H9 (cell line): ENCODE results near the gene UCP3. TPM values are rescaled to one million over a fixed set of nuclear protein-coding genes. Genes with fewer than 3 reads are reported as not detected.

ENCODE experiments used
- DNase-seq: peaks from one replicate; pipeline ENCODE4 v3.0.0-alpha.2; 2017
- H2AFZ ChIP-seq: one replicate; pipeline ENCODE4 v1.6.1; 2013; ENCODE audit warnings: mild to moderate bottlenecking, low read length, control low read depth, moderate library complexity
- H2AK5ac ChIP-seq: 2 replicates; pipeline ENCODE4 v1.6.1; 2013; ENCODE audit warnings: low read length, control low read depth, mixed read lengths; ENCODE audit not compliant: insufficient read length
- H2BK120ac ChIP-seq: one replicate; pipeline ENCODE4 v1.6.1; 2013; ENCODE audit warnings: low read depth, mild to moderate bottlenecking, low read length, control low read depth, inconsistent platforms; ENCODE audit not compliant: poor library complexity, severe bottlenecking
- H2BK12ac ChIP-seq: 2 replicates; pipeline ENCODE4 v1.6.1; 2013; ENCODE audit warnings: low read length, control low read depth, mixed read lengths, low read depth; ENCODE audit not compliant: insufficient read length
- H2BK15ac ChIP-seq: 2 replicates; pipeline ENCODE4 v1.6.1; 2013; ENCODE audit warnings: low read depth, low read length, control low read depth
- H2BK20ac ChIP-seq: one replicate; pipeline ENCODE4 v1.6.1; 2013; ENCODE audit warnings: low read depth, mild to moderate bottlenecking, low read length, control low read depth, inconsistent platforms; ENCODE audit not compliant: poor library complexity, severe bottlenecking
- H2BK5ac ChIP-seq: 2 replicates; pipeline ENCODE4 v1.6.1; 2013; ENCODE audit warnings: low read length, control low read depth, mixed read lengths; ENCODE audit not compliant: insufficient read length
- H3K14ac ChIP-seq: 2 replicates; pipeline ENCODE4 v1.6.1; 2013; ENCODE audit warnings: low read length, control low read depth; ENCODE audit not compliant: insufficient read depth
- H3K18ac ChIP-seq: 2 replicates; pipeline ENCODE4 v1.6.1; 2013; ENCODE audit warnings: low read depth, mild to moderate bottlenecking, mixed read lengths, low read length, control low read depth; ENCODE audit not compliant: insufficient read length
- H3K23ac ChIP-seq: 2 replicates; pipeline ENCODE4 v1.6.1; 2013; ENCODE audit warnings: low read length, control low read depth, mixed read lengths, low read depth; ENCODE audit not compliant: insufficient read length
- H3K23me2 ChIP-seq: 2 replicates; pipeline ENCODE4 v1.6.1; 2013; ENCODE audit warnings: low read depth, mild to moderate bottlenecking, mixed read lengths, low read length, control low read depth; ENCODE audit not compliant: insufficient read length, poor library complexity, severe bottlenecking
- H3K27ac ChIP-seq: 2 replicates; pipeline ENCODE4 v1.5.1; 2013; ENCODE audit warnings: low read length, control low read depth, mixed read lengths, low read depth; ENCODE audit not compliant: insufficient read length
- H3K27me3 ChIP-seq: 2 replicates; pipeline ENCODE4 v1.6.1; 2013; ENCODE audit warnings: low read length, control low read depth, inconsistent platforms; ENCODE audit not compliant: insufficient read depth
- H3K4ac ChIP-seq: 2 replicates; pipeline ENCODE4 v1.6.1; 2013; ENCODE audit warnings: low read depth, mild to moderate bottlenecking, control low read depth, inconsistent platforms, low read length, moderate library complexity
- H3K4me1 ChIP-seq: 2 replicates; pipeline ENCODE4 v1.6.1; 2013; ENCODE audit warnings: low read length, control low read depth, inconsistent platforms; ENCODE audit not compliant: insufficient read depth
- H3K4me2 ChIP-seq: 2 replicates; pipeline ENCODE4 v1.6.1; 2013; ENCODE audit warnings: low read length, control low read depth, mixed read lengths; ENCODE audit not compliant: insufficient read length, insufficient read depth
- H3K56ac ChIP-seq: 2 replicates; pipeline ENCODE4 v1.6.1; 2013; ENCODE audit warnings: low read depth, mild to moderate bottlenecking, mixed read lengths, low read length, control low read depth; ENCODE audit not compliant: insufficient read length
- H3K79me1 ChIP-seq: 2 replicates; pipeline ENCODE4 v1.6.1; 2013; ENCODE audit warnings: low read depth, mild to moderate bottlenecking, moderate library complexity, low read length, control low read depth, inconsistent platforms; ENCODE audit not compliant: insufficient read depth, poor library complexity, severe bottlenecking
- H3K79me2 ChIP-seq: 2 replicates; pipeline ENCODE4 v1.6.1; 2013; ENCODE audit warnings: low read length, control low read depth, inconsistent platforms; ENCODE audit not compliant: insufficient read depth
- H3K9ac ChIP-seq: 2 replicates; pipeline ENCODE4 v1.6.1; 2013; ENCODE audit warnings: low read length, control low read depth, mixed read lengths; ENCODE audit not compliant: insufficient read length; ENCODE audit errors: extremely low read depth
- H3K9me3 ChIP-seq: one replicate; pipeline ENCODE4 v1.6.1; 2013; ENCODE audit warnings: low read depth, low read length, inconsistent platforms; ENCODE audit not compliant: control insufficient read depth
- H3T11ph ChIP-seq: one replicate; pipeline ENCODE4 v1.6.1; 2013; ENCODE audit warnings: mild to moderate bottlenecking, low read length, control low read depth, inconsistent platforms
- H4K20me1 ChIP-seq: one replicate; pipeline ENCODE4 v1.6.1; 2013; ENCODE audit not compliant: control insufficient read depth, insufficient read length, insufficient read depth
- H4K5ac ChIP-seq: 2 replicates; pipeline ENCODE4 v1.6.1; 2013; ENCODE audit warnings: low read depth, mild to moderate bottlenecking, mixed read lengths, low read length, control low read depth; ENCODE audit not compliant: insufficient read length
- H4K8ac ChIP-seq: replicated peaks from 2 replicates; pipeline ENCODE4 v1.6.1; 2013; ENCODE audit warnings: low read length, control low read depth, mixed read lengths, low read depth; ENCODE audit not compliant: insufficient read length
- H4K91ac ChIP-seq: 2 replicates; pipeline ENCODE4 v1.6.1; 2013; ENCODE audit warnings: low read depth, mild to moderate bottlenecking, moderate library complexity, mixed read lengths, low read length, control low read depth; ENCODE audit not compliant: insufficient read length
- H3K27ac Mint-ChIP-seq, 3 experiments: 2 replicates in 2 of 3; 3 replicates in 1 of 3; pipeline ENCODE4 v1.8.0; 2020 to 2021; ENCODE audit warnings: mixed read lengths in 3 of 3, mild to moderate bottlenecking in 1 of 3, moderate library complexity in 1 of 3
- H3K27me3 Mint-ChIP-seq: 2 replicates; pipeline ENCODE4 v1.8.0; 2021; ENCODE audit warnings: low read depth, mild to moderate bottlenecking, moderate library complexity, mixed read lengths
- H3K36me3 Mint-ChIP-seq, 3 experiments: 2 replicates in 2 of 3; 3 replicates in 1 of 3; pipeline ENCODE4 v1.8.0; 2020 to 2021; ENCODE audit warnings: low read depth in 3 of 3, mixed read lengths in 3 of 3; ENCODE audit not compliant: insufficient read depth in 1 of 3
- H3K4me1 Mint-ChIP-seq, 2 experiments: 2 replicates each; pipeline ENCODE4 v1.8.0; 2020; ENCODE audit warnings: mixed read lengths in 2 of 2
- H3K4me3 Mint-ChIP-seq, 2 experiments: 2 replicates in 1 of 2; 3 replicates in 1 of 2; pipeline ENCODE4 v1.8.0; 2020 to 2021; ENCODE audit warnings: mild to moderate bottlenecking in 2 of 2, mixed read lengths in 2 of 2, moderate library complexity in 1 of 2
- H3K9me3 Mint-ChIP-seq, 2 experiments: 2 replicates in 1 of 2; 3 replicates in 1 of 2; pipeline ENCODE4 v1.8.0; 2020; ENCODE audit warnings: mild to moderate bottlenecking in 2 of 2, mixed read lengths in 2 of 2, moderate library complexity in 1 of 2
- WGBS: extraction: QIAGEN DNeasy Blood & Tissue Kit; methylation state at CpG from one replicate; pipeline ENCODE4 v1.1.7; 2013; ENCODE audit warnings: missing lambda C conversion rate, low lambda C conversion rate, mixed read lengths; ENCODE audit not compliant: insufficient read length; ENCODE audit errors: extremely low coverage; 5-methylcytosine and 5-hydroxymethylcytosine counted together
- total RNA-seq: library from RNA; stranded (reverse); gene quantifications from 2 replicates; pipeline ENCODE4 v1.2.1, GENCODE V29; 2021
- TF ChIP-seq, protein P1 (sequence below): fragments of 200-600 bp; sonication (generic); conservative IDR thresholded peaks from 3 replicates; pipeline ENCODE4 v1.8.0; 2021; ENCODE audit warnings: antibody characterized with exemption, mild to moderate bottlenecking

UCP3 gene
- total RNA-seq, 1 experiment from 2014 or later: 0.85 TPM

DNA sequence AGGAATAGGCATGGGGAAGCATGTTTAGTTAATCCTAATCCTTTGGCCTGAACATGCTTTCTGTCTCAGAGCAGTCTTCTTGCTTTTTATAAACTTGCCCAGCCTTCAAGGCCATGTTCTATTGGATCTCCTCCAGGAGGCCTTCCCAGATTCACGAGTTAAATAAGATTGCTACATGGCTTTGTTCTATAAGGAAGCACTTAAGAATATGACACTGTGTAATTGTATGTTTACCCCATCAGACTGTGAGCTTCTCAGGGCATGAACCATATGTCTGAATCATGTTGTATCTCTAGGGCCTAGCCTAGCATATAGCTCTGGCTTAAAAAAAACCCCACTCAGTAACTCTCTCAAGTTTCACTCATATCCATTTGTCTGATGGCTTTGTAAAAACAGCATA is 26.4 kb upstream of the UCP3 start:
- Mint-ChIP-seq H3K27me3 (no peaks in the 10 kb centered on the region), H3K4me1 (no peaks in the 10 kb centered on the region), H3K4me3 (no peak overlapping the region), H3K27ac (no peak overlapping the region), H3K36me3 (peaks cover 0 to 16% (median 4%) of the 10 kb centered on the region in 3 experiments; a peak in 4 of 7 replicates), H3K9me3 (no peaks in the 10 kb centered on the region)
- Histone ChIP-seq H3K14ac (no peak overlapping the region), H3K9ac (no peak overlapping the region), H3K4me2 (no peak overlapping the region), H3K4me1 (no peaks in the 10 kb centered on the region), H3K23ac (no peak overlapping the region), H4K20me1 (no peaks in the 10 kb centered on the region), H3K18ac (no peak overlapping the region), H4K5ac (no peak overlapping the region), H2BK5ac (no peak overlapping the region), H3K56ac (no peak overlapping the region), H2AK5ac (no peak overlapping the region), H3K79me2 (no peaks in the 10 kb centered on the region), H3K79me1 (no peaks in the 10 kb centered on the region), H4K8ac (no peak overlapping the region), H2BK120ac (no peak overlapping the region), H3K9me3 (no peaks in the 10 kb centered on the region), H3K27ac (no peak overlapping the region), H3K4ac (no peak overlapping the region), H3K27me3 (no peaks in the 10 kb centered on the region; the same call in 1 of the 2 replicates), H2BK15ac (no peak overlapping the region), H2AFZ (no peak overlapping the region), H3K23me2 (no peaks in the 10 kb centered on the region), H2BK20ac (no peak overlapping the region), H4K91ac (no peak overlapping the region), H3T11ph (no peak overlapping the region), H2BK12ac (no peak overlapping the region)
- TF ChIP-seq, protein P1, sequence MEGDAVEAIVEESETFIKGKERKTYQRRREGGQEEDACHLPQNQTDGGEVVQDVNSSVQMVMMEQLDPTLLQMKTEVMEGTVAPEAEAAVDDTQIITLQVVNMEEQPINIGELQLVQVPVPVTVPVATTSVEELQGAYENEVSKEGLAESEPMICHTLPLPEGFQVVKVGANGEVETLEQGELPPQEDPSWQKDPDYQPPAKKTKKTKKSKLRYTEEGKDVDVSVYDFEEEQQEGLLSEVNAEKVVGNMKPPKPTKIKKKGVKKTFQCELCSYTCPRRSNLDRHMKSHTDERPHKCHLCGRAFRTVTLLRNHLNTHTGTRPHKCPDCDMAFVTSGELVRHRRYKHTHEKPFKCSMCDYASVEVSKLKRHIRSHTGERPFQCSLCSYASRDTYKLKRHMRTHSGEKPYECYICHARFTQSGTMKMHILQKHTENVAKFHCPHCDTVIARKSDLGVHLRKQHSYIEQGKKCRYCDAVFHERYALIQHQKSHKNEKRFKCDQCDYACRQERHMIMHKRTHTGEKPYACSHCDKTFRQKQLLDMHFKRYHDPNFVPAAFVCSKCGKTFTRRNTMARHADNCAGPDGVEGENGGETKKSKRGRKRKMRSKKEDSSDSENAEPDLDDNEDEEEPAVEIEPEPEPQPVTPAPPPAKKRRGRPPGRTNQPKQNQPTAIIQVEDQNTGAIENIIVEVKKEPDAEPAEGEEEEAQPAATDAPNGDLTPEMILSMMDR: no peak
- DNase-seq: no peak
- WGBS: no CpG with 5 or more reads among the region's 1 CpG
